Hematopoietic multipotent progenitor cell treated with erythropoietin and hydrocortisone succinate and interleukin-3 and kit ligand, for 4 days (in vitro differentiated cells): ENCODE results near the gene KLHL20.
"Not testable (repeated sequence)": the region's sequence is repeated elsewhere in the genome, so short reads cannot be mapped to it uniquely, and the experiment has no call there.

Source experiments
- DNase-seq: peaks from one replicate; pipeline ENCODE4 v3.0.0-alpha.2; 2015

KLHL20 gene

DNA sequence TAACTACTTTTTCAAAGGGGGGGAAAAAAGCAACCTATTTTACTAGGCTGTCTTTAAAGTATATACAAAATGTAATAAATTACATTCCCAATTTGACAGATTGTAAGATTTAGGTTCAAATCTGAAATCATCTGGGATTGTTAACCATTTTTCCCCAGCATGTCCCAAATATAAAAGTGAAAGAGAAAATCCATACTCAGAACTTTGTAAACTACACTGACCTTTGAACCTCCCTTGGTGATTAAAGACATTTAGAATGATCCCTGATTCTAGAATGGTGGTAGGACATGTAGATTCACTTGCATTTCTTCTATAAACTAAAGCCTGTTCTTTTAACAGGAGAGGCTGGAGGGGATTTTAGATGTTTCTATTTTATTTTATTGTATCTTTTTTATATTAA is 39.0 kb downstream of the KLHL20 start:
- DNase-seq: no peak

DNA sequence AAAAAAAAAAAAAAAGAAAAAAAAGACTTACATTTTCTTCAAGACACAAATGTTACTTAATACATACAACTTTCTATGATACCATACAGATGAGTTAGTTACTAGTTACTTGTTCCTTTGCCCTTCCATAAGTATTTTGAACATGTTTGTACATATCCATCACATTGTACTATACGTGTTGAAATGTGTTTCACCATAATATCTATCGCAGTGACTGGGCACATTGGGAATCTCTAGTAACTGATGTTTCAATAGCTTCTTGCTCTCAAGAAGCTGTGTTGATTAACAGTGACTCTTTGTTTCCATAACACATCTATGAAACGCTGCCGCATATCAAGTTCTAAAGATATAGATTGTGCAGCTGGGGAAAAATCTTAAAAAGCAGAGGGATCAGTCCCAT is 42.9 kb downstream of the KLHL20 start:
- DNase-seq: no peak

DNA sequence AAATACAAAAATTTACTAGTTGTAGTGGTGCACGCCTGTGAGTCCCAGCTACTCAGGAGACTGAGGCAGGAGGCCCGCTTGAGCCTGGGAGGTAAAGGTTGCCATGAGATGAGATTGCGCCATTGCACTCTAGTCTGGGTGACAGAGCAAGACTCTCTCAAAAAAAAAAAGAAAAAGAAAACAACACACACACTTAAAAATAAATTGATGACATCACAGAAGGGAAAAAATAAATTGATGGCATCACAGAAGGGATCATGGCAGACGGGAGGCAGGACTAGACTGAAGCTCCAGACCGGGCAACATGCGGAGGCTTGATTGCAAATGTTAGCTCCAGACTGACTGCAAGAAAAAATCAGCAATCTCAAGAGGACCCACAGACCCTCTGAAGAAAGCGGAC is 43.3 kb downstream of the KLHL20 start:
- no peak for DNase-seq

DNA sequence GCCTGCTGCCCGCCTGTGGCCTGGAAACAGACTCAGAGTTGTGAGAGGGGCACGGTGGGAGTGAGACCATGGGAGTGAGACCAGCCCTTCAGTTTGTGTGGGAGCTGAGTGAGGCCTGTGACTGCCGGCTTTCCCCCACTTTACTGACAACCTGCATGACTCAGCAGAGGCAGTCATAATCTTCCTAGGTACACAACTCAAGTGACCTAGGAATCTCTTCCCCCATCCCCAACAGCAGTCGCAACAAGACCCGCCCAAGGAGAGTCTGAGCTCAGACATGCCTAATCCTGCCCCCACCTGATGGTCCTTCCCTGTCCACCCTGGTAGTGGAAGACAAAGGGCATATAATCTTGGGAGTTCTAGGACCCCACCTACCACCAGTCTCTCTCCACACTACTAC is 44.2 kb downstream of the KLHL20 start:
- DNase-seq: no peak

DNA sequence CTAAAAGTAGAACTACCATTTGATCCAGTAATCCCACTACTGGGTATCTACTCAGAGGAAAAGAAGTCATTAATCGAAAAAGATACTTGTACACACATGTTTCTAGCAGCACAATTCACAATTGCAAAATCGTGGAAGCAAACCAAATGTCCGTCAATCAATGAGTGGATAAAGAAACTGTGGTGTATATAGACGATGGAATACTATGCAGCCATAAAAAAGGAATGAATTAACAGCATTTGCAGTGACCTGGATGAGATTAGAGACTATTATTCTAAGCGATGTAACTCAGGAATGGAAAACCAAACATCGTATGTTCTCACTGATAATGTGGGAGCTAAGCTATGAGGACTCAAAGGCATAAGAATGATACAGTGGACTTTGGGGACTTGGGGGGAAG is 49.5 kb downstream of the KLHL20 start:
- DNase-seq: not testable (repeated sequence)

DNA sequence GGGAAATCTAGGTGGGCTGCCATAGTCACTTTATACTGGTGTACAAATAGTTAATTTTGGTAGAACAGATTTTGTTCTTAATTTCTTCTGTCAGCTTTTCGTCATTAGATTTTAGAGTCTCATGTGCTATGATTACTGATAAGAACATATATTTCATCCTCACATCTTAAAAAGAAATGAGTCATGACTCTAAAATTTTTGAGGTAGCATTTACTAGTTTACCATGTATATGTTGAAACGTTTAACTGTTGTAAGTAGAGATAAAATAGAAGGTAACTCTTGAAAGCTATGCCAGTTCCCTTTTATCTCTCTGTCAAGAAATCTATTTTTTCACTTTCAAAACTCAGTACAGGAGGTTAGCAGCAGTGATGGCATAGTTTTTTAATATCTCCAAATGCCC is 53.4 kb downstream of the KLHL20 start:
- DNase-seq: no peak

DNA sequence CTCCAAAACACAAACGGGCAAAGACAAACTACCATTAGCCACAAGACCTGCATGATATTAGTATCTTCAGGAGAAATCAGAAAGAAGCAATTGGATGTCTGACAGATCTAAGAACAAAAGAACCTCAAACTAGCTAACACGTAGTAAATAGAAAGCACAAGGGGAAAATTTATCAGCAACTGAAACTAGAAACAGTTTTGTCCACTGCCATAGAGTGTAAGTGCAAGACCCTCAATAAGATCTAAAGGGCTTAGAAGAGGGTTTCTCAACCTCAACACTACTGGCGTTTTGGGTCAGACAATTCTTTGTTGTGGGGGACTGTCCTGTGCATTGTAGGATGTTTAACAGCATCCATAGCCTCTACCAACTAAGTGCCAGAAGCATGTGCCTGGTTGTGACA is 54.0 kb downstream of the KLHL20 start:
- no peak for DNase-seq

DNA sequence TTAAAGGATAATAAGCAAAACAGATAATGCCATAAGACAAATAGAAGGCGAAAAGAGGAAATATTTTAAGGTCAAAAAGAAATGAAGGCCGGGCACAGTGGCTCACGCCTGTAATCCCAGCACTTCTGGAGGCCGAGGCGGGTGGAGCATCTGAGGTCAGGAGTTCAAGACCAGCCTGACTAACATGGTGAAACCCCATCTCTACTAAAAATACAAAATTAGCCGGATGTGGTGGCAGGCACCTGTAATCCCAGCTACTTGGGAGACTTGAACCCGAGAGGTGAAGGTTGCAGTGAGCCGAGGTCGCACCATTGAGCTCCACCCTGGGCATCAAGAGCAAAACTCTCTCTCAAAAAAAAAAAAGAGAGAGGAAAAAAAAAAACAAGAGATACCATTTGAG is 55.5 kb downstream of the KLHL20 start:
- DNase-seq: not testable (repeated sequence)

DNA sequence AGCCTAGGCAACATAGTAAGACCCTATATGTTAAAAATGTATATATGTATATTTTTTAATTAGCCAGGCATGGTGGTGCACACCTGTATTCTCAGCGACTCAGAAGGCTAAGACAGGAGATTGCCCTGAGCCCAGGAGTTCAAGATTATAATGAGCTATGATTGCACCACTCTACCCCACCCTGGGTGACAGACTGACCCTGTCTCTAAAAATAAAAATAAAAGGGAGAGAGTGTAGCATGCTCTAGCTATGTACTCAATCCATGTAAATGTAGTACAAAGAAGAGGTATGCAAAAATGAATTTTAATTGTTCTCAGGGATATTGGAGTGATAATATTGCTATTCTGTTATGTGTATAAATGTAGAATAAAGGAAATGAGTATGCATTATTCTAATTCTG is 56.8 kb downstream of the KLHL20 start:
- no peak for DNase-seq

DNA sequence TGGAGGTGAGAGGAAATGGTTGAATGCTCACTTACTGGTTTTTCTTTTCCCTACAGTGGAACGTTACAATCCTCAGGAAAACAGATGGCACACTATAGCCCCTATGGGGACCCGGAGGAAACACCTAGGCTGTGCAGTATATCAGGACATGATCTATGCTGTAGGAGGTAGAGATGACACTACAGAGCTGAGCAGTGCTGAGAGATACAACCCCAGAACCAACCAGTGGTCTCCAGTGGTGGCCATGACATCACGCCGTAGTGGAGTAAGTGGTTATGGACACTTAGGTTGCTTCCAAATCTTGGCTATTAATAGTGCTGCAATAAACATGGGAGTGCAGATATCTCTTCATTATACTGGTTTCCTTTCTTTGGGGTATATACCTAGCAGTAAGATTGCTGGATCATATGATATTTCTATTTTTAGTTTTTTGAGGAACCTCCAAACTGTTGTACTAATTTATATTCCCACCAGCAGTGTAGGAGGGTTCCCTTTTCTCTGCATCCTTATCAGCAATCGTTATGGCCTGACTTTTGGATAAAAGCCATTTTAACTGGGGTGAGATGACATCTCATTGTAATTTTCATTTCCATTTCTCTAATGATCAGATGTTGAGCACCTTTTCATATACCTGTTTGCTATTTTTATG is 60.9 kb downstream of the KLHL20 start:
- peak; percentile 41 for DNase-seq

DNA sequence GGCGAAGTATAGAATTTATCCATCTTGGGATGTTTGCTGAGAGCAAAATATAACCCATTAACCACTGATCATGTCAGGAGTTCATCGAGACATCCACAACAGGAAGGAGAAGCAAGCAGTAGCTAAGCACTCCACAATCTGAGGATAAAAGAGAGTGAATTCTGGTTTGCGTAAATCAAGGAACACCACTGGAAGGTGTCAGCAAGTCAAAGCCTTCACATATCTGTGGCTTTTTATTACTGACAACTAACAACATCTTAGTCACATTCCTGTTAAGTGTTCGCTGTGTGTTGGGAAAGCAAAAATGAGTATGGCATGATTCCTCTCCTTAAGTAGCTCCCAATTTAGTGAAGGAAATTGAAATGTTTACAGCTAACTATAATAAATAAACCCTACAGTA is 65.2 kb downstream of the KLHL20 start:
- no peak for DNase-seq

DNA sequence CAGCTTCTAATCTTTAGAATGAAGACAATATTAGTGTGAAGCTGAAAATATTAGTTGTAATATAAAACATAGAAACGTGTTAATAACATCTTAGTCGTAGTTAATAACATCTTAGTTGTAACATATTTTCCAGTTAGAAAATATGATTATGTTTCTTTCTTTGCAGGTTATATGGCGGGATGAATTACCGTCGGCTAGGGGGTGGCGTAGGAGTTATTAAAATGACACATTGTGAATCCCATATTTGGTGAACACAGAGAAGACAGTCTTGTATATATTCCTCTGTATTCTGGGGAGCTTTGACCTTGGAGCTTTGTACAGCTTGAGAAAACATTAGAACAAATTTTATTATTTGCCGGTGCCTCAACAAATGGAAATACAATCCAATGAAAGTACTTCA is 70.2 kb downstream of the KLHL20 start:
- no peak for DNase-seq

DNA sequence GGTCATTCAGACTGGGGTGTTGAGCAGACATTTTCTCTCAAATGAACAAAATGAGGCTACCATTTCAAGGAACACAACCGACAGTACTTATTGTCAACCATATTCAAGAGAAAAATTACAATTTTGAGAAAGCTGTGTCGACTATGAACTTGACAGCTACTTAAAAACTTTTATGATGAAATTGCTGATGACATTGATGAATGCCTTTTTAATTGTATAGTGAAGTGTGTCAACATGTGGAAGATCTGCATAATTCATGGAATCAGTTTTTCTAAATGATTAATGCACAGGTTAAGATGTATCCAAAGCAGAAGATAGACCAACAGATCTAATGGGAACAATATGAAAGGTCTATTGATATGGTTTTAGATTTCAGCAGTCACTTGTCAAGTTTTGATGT is 75.1 kb downstream of the KLHL20 start:
- DNase-seq: no peak

DNA sequence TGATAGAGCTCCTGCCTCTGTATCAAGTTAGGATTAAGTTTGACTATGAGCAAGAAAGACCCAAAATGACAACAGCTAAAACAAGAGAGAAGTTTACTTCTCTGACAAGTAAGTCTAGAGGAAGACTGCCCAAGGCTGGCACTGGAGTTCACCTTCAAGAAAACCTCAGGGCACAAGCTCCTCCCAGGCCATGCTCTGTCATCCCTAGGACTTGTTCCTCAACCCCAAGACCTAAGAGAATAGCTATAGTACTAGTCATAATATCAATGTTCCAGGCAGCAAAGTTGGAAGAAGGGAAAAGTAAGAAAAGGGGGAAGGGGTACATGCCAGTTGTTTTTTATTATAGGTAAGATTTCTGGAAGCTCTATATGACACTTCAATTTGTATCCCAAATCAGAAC is 83.3 kb downstream of the KLHL20 start:
- no peak for DNase-seq

DNA sequence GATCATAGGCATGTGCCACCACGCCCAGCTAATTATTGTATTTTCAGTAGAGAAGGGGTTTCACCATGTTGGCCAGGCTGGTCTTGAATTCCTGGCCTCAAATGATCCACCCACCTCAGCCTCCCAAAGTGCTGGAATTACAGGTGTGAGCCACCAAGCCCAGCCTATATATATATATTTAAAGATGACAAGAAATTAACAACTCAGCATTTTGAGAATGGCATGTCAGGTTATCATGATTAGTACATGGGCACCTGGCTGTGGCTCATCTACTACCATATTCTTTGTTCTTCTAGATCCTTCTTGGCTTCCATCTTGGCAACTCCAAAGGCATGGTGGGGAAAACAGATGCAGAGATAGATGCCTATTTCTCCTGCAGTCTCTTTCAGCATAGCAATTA is 85.2 kb downstream of the KLHL20 start:
- DNase-seq: not testable (repeated sequence)

DNA sequence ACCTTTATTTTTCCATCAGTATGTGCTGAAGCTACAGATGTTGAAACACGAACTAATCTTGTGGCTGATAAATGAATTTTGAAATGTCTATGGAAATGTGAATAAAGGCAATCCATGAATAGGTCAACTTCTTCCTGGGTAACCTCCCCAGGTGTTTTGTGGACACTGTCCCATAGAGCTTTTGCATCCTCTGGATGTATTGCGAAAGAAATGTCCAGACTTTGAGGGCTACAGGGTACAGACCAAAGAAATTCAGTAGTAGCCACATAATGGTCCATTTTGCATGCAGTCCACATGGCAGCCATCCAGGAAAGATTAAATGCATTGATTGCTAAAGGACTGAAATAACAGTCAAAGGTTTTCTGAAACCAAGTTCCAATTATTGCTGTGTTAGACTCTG is 88.2 kb downstream of the KLHL20 start:
- no peak for DNase-seq

DNA sequence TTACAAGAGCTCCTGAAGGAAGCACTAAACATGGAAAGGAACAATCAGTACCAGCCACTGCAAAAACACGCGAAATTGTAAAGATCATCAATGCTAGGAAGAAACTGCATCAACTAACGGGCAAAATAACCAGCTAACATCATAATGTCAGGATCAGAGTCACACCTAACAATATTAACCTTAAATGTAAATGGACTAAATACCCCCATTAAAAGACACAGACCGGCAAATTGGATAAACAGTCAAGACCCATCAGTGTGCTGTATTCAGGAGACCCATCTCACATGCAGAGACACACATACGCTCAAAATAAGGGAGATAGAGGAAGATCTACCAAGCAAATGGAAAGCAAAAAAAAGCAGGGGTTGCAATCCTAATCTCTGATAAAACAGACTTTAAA is 98.9 kb downstream of the KLHL20 start:
- not testable (repeated sequence) for DNase-seq

DNA sequence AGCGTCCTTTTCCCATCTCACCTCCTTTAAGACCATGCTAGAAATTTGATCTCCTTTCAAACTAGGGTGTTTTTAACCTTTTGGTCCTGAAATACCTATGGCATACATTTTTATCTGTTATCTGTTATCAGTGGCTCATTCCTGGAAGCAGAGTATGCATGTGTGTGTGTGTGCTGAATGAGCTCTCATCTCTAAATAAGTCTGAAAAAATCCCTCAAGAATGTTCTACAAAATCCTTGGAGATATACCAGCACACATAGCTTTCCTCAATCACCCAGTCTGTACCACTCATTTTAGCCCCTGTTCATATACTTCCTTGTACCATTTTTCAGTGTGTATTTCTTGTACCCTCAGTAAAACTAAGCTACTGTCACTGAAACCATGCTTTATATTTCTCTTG is 103.7 kb downstream of the KLHL20 start:
- DNase-seq: no peak

DNA sequence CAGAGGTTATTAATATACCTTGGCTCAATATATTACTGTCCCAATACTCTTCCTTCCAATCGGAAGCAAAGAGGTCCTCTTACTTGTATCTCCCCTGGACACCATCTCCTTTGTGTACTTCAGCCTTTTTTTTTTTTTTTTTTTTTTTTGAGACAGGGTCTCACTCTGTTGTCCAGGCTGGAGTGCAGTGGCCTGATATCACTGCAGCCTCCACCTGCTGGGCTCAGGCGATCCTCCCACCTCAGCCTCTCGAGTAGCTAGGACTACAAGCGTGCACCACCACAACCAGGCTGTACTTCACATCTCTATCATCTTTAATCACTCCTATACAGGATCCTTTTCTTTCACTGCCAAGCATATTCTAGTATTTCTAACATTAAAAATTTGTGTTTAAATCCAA is 106.9 kb downstream of the KLHL20 start:
- no peak for DNase-seq

DNA sequence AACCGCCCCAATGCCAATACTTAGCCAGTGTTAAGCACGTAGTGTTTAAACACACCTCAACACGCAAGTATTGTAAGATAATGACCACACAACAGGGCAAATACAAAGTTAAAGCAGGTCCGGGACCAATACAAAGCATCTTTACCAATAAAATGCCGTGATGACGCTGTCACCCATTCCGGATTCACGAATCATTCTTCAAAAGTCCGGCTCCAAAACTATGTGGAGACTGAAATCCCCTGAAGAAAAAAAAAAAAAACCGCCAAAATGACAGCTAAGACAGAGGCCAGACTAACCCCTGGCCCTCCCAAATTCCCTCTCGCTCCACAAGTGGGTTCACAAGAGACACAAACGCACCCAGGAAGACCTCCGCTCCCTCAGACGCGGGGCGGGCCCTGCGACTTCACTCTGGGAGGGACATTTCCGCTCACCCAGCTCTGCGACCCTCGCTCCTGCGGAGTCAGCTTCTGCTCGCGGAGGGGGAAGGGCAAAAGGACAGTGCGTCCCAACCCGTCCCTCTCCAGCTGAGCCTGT is 109.1 kb downstream of the KLHL20 start:
- no peak for DNase-seq

DNA sequence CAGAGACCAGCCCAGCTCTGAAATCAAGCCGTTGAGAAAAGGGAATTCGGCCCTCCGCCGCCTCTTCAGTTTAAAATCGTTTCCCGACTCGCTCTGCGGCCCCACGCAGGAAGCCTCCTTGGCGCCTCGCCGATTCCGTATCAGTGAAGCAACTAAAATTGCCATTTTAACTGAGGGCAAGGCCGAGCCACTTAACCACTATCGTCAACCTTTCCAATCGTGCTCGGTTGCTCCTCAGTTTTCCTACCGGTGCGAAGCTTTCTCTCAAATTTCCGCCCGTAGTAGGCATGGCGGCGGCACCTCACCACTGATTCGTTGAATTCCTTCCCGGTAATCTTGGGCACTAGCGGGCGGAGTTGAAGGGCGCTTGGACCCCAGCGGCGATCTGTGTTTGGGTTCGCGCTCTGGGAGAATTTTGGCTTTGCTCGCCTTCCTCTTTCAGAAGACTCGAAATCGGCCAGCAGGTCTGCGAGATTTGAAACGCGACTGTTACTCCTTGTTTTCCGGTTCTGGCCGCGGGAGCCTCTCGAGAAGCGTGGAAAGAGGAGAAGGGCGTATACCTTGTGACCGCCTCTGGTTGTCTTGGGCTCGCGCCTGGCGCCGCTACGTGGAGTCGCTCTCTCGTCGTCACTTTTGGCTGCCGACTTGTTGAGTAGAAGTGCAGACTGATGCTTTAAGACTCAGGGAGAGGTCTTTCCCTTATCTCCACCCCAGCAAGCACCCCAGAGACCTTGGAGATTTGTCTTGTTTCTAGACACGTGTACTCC is 109.7 kb downstream of the KLHL20 start, which contains the start of the genes CENPL and DARS2:
TSS of gene CENPL (minus strand) at position 569 of the 767 bp plus-strand sequence. CDS start 13,584 bp downstream, outside the sequence.
TSS of gene DARS2 (plus strand) at position 359 of the 767 bp plus-strand sequence. CDS start 557 bp downstream, outside the sequence.
- DNase-seq: peak; percentile 99

DNA sequence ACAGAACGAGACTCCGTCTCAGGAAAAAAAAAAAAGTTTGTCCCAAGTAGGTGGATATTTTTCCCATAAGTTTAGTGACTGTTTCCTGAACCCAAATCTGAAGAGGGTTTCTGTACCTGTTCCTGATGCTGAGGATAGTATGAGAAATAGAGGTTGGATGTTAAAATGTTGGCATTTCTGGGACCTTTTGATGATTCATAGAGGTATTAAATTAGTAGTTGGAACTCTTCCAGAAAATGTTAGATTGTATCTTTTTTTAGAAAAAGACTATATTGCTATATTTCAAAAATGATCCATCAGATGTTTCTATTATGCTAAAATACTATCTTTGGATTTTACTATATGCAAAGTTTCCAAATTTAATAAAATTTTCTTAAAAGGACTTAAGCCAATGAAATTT is 112.8 kb downstream of the KLHL20 start:
- DNase-seq: no peak

DNA sequence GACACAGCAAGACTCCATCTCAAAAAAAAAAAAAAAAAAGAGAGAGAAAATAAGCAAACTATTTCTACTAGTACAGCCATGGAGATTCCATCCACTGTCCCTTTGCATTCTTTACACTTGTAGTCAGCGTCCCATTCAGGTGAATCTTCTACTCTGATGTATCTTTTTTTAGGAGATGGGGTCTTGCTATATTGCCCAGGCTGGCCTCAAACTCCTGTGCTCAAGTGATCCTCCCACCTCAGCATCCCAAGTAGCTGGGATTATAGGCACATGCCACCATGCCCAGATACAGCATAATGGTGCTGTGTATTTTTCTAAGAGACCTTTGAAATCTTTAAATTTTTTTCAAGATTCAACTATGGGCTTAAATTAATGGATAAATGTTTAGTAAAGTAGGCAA is 118.0 kb downstream of the KLHL20 start:
- DNase-seq: no peak
